ENCODE measurements around the gene TAOK1.

- TF ChIP-seq CTCF (IDR thresholded peaks at IDR 0.05) (no peak), POLR2A (IDR thresholded peaks at IDR 0.05) (no peak)
These were observed 188.7 kb downstream of the TAOK1 start for GRCh38 chr17:29578626-29579485.
